Glomerular visceral epithelial cell (primary cell): Measurements from ENCODE around the gene TTC4.

Experiments
- DNase-seq: peaks from one replicate; pipeline ENCODE4 v3.0.0-alpha.2; 2016; ENCODE audit errors: extremely low spot score

The TTC4 gene

GRCh38 chr1:54705153-54705552, 10.5 kb upstream of the TTC4 start:
- no peak for DNase-seq

DNA sequence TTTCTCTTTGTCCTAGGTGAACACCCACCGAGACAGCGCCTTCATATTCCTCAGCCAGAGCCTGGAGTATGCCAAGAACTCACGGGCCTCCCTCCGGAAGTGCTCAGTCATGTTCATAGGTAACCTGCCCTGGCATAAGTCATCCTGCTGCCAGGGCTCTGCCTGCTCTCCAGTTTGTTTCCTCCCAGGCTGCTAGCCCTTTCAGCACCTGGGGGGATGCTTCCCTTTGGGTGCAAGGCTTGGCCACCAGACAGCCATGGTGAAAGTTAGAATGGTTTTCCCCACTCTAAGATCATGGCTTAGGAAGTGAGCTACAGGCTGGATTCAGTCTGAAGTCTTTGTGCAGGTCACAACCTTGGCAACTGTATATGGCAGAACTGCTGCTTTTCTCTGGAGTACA, 9.2 kb upstream of the TTC4 start:
- DNase-seq = no peak

GRCh38 chr1:54708385-54708784, 7.3 kb upstream of the TTC4 start:
- no peak for DNase-seq

DNA sequence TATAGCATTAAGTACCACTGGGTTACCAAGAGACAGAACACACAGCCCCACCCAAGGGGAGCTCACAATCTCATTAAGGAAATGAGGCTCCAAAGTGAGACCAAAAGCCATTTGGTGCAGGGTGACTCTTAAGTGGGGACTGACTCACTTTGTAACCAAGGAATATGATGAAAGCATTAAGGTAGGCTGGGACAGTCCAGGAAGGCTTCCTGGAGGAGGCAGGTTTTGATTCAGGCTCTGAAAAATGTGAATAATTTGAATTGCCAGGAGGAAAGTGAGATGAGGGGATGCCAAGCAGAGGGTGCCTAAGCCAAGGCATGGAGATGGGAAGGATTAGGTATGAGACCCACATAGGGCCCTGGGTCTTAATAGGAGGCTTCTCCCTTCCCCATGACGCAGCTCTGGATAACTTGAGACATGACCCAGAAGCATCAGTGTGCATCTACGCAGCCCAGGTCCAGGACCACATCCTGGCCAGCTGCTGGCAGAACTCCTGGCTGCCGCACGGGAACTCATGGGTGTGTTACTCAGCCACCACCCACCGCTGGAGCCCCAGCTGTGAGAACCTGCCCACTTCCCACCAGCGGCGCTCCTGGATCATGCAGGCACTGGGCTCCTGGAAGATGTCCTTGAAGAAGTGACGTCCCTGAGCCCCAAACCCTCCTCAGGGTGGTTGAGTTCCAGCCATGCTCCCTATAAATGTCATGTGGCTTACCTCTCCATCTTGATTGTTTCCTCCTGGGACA, 5.9 kb upstream of the TTC4 start:
- no peak for DNase-seq

- no peak for DNase-seq
Measured at GRCh38 chr1:54710434-54710833, 5.2 kb upstream of the TTC4 start.

DNA sequence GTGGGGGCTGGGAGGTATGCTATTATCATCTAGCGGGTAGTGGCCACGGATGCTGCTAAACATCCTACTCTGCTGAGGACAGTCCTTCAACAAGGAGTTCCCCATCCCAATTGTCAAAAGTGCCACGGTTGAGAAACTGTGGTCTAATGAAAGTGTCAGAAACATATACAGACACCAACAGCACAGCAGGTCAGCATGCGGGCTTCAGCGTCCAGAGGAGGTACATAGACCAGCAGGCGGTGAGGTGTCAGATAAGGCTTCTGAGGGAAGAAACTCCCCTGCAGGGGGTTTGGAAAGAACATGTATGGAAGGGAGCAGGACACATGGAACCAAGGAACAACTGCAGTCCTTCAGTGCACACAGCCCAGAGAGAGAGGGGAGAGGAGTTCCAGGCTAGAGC, 4.8 kb upstream of the TTC4 start:
- no peak for DNase-seq

DNA sequence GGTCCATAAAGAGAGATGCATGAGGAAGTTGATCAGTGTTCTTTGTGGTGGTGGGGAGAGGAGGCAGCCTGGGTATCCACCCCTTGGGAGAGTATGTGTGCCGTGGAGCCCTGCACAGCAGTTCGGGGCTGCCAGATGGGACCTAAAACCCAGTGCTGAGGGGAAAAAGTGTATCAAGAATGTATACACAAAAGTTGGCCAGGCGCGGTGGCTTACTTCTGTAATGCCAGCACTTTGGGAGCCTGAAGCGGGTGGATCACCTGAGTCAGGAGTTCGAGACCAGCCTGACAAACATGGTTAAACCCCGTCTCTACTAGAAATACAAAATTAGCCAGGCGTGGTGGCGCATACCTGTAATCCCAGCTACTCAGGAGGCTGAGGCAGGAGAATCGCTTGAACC, 4.1 kb upstream of the TTC4 start:
- DNase-seq = no peak

DNA sequence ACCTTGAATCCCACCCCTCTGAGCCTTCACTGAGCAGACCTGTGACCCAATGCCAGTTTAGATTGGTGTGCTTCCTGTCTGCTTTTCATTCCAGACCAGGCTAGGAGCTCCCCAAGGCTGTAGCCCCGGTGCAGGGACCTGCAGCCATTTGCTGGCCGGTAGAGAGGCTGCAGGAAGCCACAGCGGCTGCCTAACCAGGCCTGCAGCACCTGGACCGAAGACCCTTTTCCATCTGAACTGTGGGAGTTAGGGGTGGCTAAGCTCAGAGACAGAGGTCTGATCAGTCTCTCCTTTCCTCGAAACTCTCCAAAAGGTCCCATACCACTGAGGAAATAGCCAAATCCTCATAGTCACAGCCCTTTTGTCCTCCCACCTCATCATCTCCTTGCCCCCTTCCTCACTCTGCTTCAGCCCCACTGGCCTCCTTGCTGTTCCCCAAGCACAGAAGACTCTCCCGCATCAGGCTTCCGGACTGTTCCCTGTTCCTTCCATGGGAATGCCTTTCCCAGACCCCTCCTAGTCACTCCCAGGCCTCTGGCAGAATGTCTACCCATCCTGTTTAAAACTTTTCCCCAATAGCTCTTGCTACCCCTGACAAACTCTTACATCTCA, 674 bp upstream of the TTC4 start:
- no peak for DNase-seq

GRCh38 chr1:54716299-54717047, 812 bp downstream of the TTC4 start:
- DNase-seq = no peak

DNA sequence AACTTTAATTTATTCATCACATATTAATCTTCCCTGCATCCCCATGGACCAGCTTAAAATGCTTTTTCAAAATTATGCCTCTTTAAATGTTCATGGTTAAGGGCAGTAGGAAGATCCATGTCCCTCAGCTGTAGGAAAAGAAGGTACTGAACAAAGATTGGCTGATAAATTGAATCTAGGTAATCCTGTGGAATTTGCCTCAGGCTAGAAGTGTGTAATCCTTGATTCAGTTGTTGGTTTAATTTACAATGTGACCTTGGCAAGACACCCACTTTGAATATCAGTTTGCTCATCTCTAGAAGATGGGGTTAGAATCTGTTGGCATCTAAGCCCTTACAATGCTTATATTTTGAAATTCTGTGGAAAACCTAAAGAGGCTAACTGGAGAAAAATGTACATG, 6.1 kb downstream of the TTC4 start:
- no peak for DNase-seq

DNA sequence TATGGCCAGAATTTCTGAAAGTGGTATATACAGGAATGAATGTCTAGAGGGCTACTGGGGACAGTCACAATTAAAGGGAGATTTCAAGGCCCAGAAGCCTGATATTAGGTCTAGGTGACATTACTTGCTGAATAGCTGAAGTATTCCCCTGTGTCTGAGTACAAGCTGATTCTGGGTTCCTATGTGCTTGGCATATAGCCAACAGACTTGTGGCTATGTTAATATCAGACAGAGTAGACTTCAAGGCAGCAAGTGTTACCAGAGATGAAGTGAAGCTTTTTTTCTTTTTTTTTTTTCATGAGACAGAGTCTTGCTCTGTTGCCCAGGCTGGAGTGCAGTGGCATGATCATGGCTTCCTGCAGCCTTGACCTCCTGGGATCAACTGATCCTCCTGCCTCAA, 8.3 kb downstream of the TTC4 start:
- DNase-seq = no peak

- no peak for DNase-seq
Measured at GRCh38 chr1:54724771-54725170, 9.1 kb downstream of the TTC4 start.

GRCh38 chr1:54728027-54728426, 12.4 kb downstream of the TTC4 start:
- no peak for DNase-seq

DNA sequence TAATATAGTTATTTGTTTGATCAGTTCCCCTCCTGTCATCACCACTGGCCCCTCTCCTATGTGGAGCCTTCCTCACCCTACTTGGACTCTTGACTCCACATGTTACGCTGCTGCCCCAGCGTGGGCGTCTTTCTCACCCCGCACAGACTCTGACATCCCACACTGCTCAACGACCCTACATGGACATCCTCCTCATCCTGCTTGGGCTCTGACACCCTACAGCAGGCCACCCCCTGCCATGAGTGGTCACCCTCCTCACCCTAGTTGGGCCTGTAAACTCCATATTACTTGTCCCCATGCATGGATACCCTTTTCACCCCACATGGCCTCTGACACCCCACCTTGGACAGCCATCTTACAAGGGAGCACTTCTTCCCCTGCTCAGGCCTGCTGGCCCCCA, 21.0 kb downstream of the TTC4 start:
- DNase-seq = no peak

DNA sequence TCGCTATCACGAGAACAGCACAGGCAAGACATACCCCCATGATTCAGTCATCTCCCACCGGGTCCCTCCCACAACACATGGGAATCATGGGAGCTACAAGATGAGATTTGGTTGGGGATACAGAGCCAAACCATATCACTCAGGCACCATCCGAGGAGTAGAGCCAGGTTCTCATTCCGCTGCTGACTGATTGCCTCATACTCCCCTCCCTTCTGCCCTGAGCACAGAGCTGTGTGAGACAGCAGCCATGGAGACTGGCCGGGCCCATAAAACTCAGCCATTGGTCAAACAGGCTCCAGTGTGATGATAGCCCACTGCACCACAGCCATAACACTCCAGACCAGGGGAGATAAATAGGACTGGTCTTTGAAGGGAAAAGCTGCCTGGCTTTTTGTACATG, 22.6 kb downstream of the TTC4 start:
- no peak for DNase-seq

GRCh38 chr1:54741531-54741930, 25.9 kb downstream of the TTC4 start:
- DNase-seq = no peak

GRCh38 chr1:54742282-54742681, 26.6 kb downstream of the TTC4 start:
- no peak for DNase-seq

DNA sequence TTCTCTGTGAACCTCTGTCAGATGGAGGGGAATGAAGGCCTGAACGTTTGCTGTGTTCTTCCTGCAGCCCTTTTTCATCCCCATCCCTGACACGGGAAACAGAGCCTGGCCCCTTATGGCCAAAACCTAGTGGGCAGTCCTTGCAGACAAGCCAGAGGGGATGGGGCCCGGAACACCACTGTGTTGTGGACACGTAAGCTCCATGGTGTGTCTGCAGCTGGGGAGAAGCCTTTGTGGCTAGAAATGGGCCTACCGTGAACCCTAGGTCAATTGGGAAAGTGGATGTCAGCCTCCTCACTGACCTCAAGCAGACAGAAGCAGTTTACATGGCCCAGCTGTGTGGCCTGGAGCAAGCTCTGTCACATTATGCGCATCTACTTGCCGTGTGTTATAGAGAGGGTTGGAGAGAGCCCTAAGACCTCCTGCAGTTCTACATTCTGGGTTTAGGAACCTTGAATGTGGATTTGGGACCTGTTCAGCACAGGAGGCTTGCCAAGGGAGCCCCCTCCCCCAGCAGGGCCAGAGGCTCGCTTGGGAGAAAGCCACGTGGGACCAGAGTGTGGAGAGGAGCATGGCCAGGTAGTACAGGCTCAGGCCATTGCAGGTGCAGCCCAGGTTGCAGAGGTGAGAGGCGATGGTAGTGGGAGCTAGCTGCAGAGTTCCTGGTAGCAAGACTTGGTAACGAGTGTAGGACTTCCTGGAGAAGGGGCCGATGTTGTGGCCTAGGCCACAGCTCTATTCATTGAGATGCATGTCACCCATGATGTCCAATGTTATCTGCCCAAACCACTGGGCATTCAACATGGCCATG, 28.0 kb downstream of the TTC4 start:
- DNase-seq = no peak

DNA sequence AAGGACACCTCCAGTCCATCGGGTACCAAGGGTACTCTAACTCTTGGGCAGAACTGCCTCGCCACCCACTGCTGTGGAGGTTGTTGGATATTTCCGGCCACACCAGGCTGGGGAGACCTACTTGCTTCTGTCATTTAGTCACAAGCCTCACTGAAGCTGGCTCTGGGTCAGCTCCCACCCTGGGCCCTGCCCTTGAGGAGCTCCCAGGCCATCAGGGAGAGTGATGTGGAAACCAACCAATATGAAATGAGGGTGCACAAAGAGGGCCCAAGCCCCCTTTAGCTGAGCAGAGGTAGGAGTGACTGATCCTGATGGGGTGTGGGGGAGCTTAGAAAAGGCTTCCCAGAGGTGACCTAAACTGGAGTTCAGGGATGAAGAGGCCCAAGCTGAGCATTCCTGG, 29.0 kb downstream of the TTC4 start:
- no peak for DNase-seq

- no peak for DNase-seq
Measured at GRCh38 chr1:54745274-54745673, 29.6 kb downstream of the TTC4 start.

DNA sequence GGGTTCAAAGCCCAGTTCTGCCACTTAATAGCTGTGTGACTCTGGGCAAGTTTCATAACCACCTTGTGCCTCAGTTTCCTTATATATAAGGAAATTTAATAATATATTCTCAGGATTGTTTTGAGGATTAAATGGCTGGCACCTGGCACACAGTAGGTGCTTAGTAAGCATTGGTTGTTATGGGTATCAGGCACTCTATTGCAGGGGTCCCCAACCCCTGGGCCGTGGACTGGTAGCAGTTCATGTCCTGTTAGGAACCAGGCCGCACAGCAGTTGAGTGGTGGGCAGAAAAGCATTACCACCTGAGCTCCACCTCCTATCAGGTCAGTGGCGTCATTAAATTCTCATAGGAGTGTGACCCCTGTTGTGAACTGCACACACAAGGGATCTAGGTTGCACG, 30.2 kb downstream of the TTC4 start:
- DNase-seq = no peak

DNA sequence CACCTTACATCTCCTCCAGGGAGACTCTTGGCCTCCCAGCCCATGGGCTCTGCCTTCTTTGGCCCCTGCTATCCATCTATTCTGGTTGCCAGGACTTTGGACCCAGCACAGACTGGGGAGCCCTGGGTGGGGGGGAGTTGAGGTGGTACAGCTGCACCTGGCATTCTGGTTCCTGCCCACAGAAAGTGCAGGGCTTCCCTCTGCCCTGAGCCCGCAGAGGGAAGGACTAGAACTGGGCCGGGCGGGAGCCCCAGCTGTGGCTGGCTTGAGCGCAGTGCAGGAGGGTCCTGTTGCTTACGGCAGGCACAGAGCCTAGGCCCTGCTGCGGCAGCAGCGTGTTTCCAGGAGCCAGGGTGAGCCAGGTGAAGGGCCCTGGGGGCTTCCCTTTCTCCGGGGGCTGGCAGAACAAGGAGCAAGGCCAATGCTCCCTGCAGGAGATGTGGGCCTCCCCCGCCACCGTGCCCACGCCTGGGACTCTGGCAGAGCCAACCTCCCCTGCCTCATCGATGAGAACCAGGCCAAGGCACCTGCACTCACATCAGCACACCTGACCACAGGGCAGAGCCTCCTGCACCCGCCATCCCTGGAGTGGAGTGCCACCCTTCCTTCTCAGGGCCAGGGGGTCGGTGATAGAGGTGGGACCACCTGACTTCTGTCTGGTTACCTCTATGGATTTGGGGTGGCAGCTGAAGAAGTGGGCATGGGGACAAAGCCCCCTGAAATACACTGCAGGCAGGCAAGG, 32.6 kb downstream of the TTC4 start:
- DNase-seq = no peak
